Activated CD4-positive, alpha-beta T cell treated with anti-CD3 and anti-CD28 coated beads for 36 hours (primary cell): ENCODE data around the gene COL6A2. TPM values are rescaled to one million over a fixed set of nuclear protein-coding genes. Genes with fewer than 3 reads are reported as not detected.

ENCODE experiments used
- ATAC-seq: fragments of 200-7000 bp; cut with Tn5 transposase; one replicate; pipeline ENCODE4 v1.10.0; 2021; ENCODE audit warnings: mild to moderate bottlenecking, moderate library complexity
- CTCF ChIA-PET: fragments of 350-600 bp; sonication (Branson Sonifier 250); formaldehyde crosslinking; loops from one replicate; lab custom pipeline; 2021; ENCODE audit warnings: antibody characterized with exemption; lab: Charles Lee
- POLR2A ChIA-PET: fragments of 350-600 bp; sonication (Branson Sonifier 250); formaldehyde crosslinking; loops from one replicate; lab custom pipeline; 2021; ENCODE audit warnings: antibody characterized with exemption, inconsistent platforms; lab: Charles Lee
- DNase-seq: peaks from one replicate; pipeline ENCODE4 v3.0.0-alpha.2; 2020
- H3K27ac Mint-ChIP-seq: one replicate; pipeline ENCODE4 v1.8.0; 2021; ENCODE audit warnings: mixed read lengths
- H3K27me3 Mint-ChIP-seq: one replicate; pipeline ENCODE4 v1.8.0; 2021; ENCODE audit warnings: mixed read lengths
- H3K36me3 Mint-ChIP-seq: one replicate; pipeline ENCODE4 v1.8.0; 2021; ENCODE audit warnings: low read depth, mixed read lengths
- H3K4me1 Mint-ChIP-seq: one replicate; pipeline ENCODE4 v1.8.0; 2021; ENCODE audit warnings: mixed read lengths
- H3K4me3 Mint-ChIP-seq: one replicate; pipeline ENCODE4 v1.8.0; 2021; ENCODE audit warnings: mild to moderate bottlenecking, moderate library complexity, mixed read lengths
- H3K9me3 Mint-ChIP-seq: one replicate; pipeline ENCODE4 v1.8.0; 2021; ENCODE audit warnings: low read depth, mixed read lengths
- intact Hi-C, 2 experiments: fragments of 100-400 bp; cut with DNase I in 1 of 2; cut with micrococcal nuclease in 1 of 2; formaldehyde crosslinking; loops; one replicate each; pipeline versions ENCODE4 v1.14.2 to v1.15.1; 2022 to 2024; cut with DNase I, micrococcal nuclease
- total RNA-seq, 2 experiments: library from RNA; stranded (reverse); gene quantifications; one replicate each; pipeline ENCODE4 v1.2.3, GENCODE V29; 2021

The COL6A2 gene
- total RNA-seq, 2 experiments from 2014 or later = 3.3 to 3.4 TPM

GRCh38 chr21:46062471-46063211 lies 35.3 kb upstream of the COL6A2 start:
- CTCF ChIA-PET = interaction anchor here (0.7 kb wide), 1 partner anchor 54 kb away, joined by 3 read pairs; no protein-coding TSS in a partner anchor
- ATAC-seq = no peak
- Mint-ChIP-seq H3K27me3 (peaks cover 32% of the 10 kb centered on the region), H3K4me3 (no peak overlapping the region), H3K27ac (no peak overlapping the region), H3K4me1 (peaks cover 17% of the 10 kb centered on the region), H3K36me3 (no peaks in the 10 kb centered on the region), H3K9me3 (peaks cover 7% of the 10 kb centered on the region)
- POLR2A ChIA-PET = no interaction called here
- intact Hi-C loops = no loop called here
- no peak for DNase-seq

- CTCF ChIA-PET = no interaction called here
- Mint-ChIP-seq H3K9me3 (peaks cover 7% of the 10 kb centered on the region), H3K36me3 (no peaks in the 10 kb centered on the region), H3K4me1 (peaks cover 15% of the 10 kb centered on the region), H3K4me3 (no peak overlapping the region), H3K27me3 (peaks cover 27% of the 10 kb centered on the region), H3K27ac (no peak overlapping the region)
- ATAC-seq (no peak), DNase-seq (no peak)
- intact Hi-C loops = no loop called here
- POLR2A ChIA-PET = no interaction called here
These were observed 34.7 kb upstream of the COL6A2 start for GRCh38 chr21:46063227-46063626.

- peaks cover 5% of the 10 kb centered on the region for H3K9me3 Mint-ChIP-seq
- peaks cover 15% of the 10 kb centered on the region for H3K4me1 Mint-ChIP-seq
- intact Hi-C loops = no loop called here
- peaks cover 21% of the 10 kb centered on the region for H3K27me3 Mint-ChIP-seq
- ChIA-PET POLR2A (no interaction called here), CTCF (no interaction called here)
- no peak overlapping the region for H3K27ac Mint-ChIP-seq
- ATAC-seq (no peak), DNase-seq (no peak)
- no peak overlapping the region for H3K4me3 Mint-ChIP-seq
- H3K36me3 Mint-ChIP-seq = no peaks in the 10 kb centered on the region
These were observed 33.9 kb upstream of the COL6A2 start for GRCh38 chr21:46063734-46064680.

GRCh38 chr21:46064870-46065214 lies 33.1 kb upstream of the COL6A2 start:
- H3K9me3 Mint-ChIP-seq = peaks cover 5% of the 10 kb centered on the region
- no peaks in the 10 kb centered on the region for H3K36me3 Mint-ChIP-seq
- intact Hi-C loops = no loop called here
- no peak overlapping the region for H3K27ac Mint-ChIP-seq
- H3K4me1 Mint-ChIP-seq = peaks cover 15% of the 10 kb centered on the region
- DNase-seq (no peak), ATAC-seq (no peak)
- ChIA-PET POLR2A (no interaction called here), CTCF (interaction anchor here (0.6 kb wide), 1 partner anchor 9 kb away, joined by 3 read pairs; no protein-coding TSS in a partner anchor)
- H3K27me3 Mint-ChIP-seq = peaks cover 17% of the 10 kb centered on the region
- no peak overlapping the region for H3K4me3 Mint-ChIP-seq

GRCh38 chr21:46065215-46065913 lies 32.5 kb upstream of the COL6A2 start:
- H3K4me1 Mint-ChIP-seq = peaks cover 12% of the 10 kb centered on the region
- no peak for DNase-seq
- no peaks in the 10 kb centered on the region for H3K36me3 Mint-ChIP-seq
- intact Hi-C loops = no loop called here
- H3K27me3 Mint-ChIP-seq = peaks cover 17% of the 10 kb centered on the region
- ChIA-PET CTCF (interaction anchor here (0.6 kb wide), 1 partner anchor 9 kb away, joined by 3 read pairs; no protein-coding TSS in a partner anchor), POLR2A (no interaction called here)
- no peak overlapping the region for H3K27ac Mint-ChIP-seq
- no peak for ATAC-seq
- H3K4me3 Mint-ChIP-seq = no peak overlapping the region
- peaks cover 5% of the 10 kb centered on the region for H3K9me3 Mint-ChIP-seq

- CTCF ChIA-PET = no interaction called here
- Mint-ChIP-seq H3K4me3 (no peak overlapping the region), H3K27ac (no peak overlapping the region), H3K4me1 (peaks cover 5% of the 10 kb centered on the region), H3K36me3 (no peaks in the 10 kb centered on the region), H3K27me3 (peaks cover 15% of the 10 kb centered on the region), H3K9me3 (peaks cover 5% of the 10 kb centered on the region)
- intact Hi-C loops = no loop called here
- DNase-seq (no peak), ATAC-seq (no peak)
- POLR2A ChIA-PET = no interaction called here
These were observed 31.9 kb upstream of the COL6A2 start for GRCh38 chr21:46065914-46066551.

GRCh38 chr21:46066591-46067331 lies 31.2 kb upstream of the COL6A2 start:
- Mint-ChIP-seq H3K36me3 (no peaks in the 10 kb centered on the region), H3K27me3 (peaks cover 13% of the 10 kb centered on the region), H3K4me1 (peaks cover 4% of the 10 kb centered on the region), H3K27ac (no peak overlapping the region), H3K9me3 (peaks cover 5% of the 10 kb centered on the region), H3K4me3 (no peak overlapping the region)
- CTCF ChIA-PET = no interaction called here
- intact Hi-C loops = no loop called here
- ATAC-seq = no peak
- POLR2A ChIA-PET = interaction anchor here (0.6 kb wide), 1 partner anchor 1413 kb away, joined by 3 read pairs; no protein-coding TSS in a partner anchor
- no peak for DNase-seq

GRCh38 chr21:46067505-46068201 lies 30.3 kb upstream of the COL6A2 start:
- intact Hi-C loops = no loop called here
- Mint-ChIP-seq H3K4me1 (peaks cover 4% of the 10 kb centered on the region), H3K9me3 (peaks cover 2% of the 10 kb centered on the region), H3K27me3 (peaks cover 12% of the 10 kb centered on the region), H3K27ac (no peak overlapping the region), H3K4me3 (no peak overlapping the region), H3K36me3 (no peaks in the 10 kb centered on the region)
- CTCF ChIA-PET = no interaction called here
- POLR2A ChIA-PET = no interaction called here
- DNase-seq (no peak), ATAC-seq (no peak)

- intact Hi-C loops = no loop called here
- peaks cover 2% of the 10 kb centered on the region for H3K9me3 Mint-ChIP-seq
- H3K36me3 Mint-ChIP-seq = no peaks in the 10 kb centered on the region
- H3K27ac Mint-ChIP-seq = no peak overlapping the region
- ChIA-PET POLR2A (no interaction called here), CTCF (no interaction called here)
- no peak overlapping the region for H3K4me3 Mint-ChIP-seq
- ATAC-seq = no peak
- peaks cover 4% of the 10 kb centered on the region for H3K4me1 Mint-ChIP-seq
- DNase-seq = no peak
- peaks cover 12% of the 10 kb centered on the region for H3K27me3 Mint-ChIP-seq
These were observed 29.3 kb upstream of the COL6A2 start for GRCh38 chr21:46068516-46069079.

GRCh38 chr21:46069166-46069565 lies 28.7 kb upstream of the COL6A2 start:
- no peaks in the 10 kb centered on the region for H3K36me3 Mint-ChIP-seq
- intact Hi-C loops = no loop called here
- H3K4me3 Mint-ChIP-seq = no peak overlapping the region
- no peak overlapping the region for H3K27ac Mint-ChIP-seq
- peaks cover 2% of the 10 kb centered on the region for H3K9me3 Mint-ChIP-seq
- CTCF ChIA-PET = no interaction called here
- ATAC-seq (no peak), DNase-seq (no peak)
- POLR2A ChIA-PET = no interaction called here
- H3K27me3 Mint-ChIP-seq = peaks cover 11% of the 10 kb centered on the region
- peaks cover 4% of the 10 kb centered on the region for H3K4me1 Mint-ChIP-seq
